NCI-H1930 (cell line): ENCODE results near the gene GPR68.
"Not testable (repeated sequence)": the region's sequence is repeated elsewhere in the genome, so short reads cannot be mapped to it uniquely, and the experiment has no call there.

Experiments
- DNase-seq, 2 experiments: peaks; one replicate each; lab custom pipeline; 2025; lab: John Stamatoyannopoulos, UW

Gene GPR68

DNA sequence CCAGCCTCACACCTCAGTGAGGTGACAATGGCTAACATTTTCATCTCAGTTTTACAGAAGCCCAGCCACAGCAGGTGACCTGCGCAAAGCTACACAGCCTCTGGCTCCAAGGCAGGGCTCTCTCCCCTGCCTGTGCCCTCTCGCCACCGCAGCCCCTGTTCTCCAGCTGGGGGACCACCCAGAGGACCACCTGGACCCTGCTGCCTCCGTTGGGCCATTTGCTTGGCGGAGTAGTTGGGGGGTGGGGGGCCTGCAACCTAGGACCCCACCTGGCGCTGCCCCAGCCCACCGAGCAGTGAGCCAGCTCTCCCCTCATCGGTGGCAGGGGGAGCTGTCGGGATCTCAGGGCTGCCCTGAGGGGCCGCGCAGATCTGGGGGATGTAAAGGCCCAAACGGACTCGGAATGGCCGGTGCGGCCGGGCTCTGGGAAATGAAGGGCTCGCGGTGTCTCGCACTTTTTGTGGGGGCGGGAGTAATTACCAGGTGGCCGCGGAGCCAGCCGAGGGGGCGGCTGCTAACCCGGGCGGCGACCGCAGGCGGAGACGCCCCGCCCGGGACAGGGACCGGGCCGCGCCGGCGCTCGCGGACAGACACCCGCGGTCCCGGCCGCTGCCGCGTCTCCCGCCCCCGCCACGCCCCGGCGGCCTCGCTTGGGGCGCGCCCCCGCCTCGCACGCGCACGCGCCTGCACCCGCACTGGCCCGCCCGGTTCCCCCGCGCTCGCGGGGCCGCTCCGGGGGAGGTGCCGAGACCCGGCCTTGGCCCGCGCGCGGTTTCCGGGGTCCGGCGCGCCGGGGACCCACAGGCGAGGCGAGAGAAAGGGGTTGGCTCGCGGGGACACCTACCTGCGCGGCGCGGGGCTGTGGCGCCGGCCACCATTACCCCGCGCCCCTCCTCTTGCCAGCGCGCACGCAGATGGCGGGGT lies 8.6 kb upstream of the GPR68 start:
- peak in 1 of 2 experiments; percentile 24 for DNase-seq

DNA sequence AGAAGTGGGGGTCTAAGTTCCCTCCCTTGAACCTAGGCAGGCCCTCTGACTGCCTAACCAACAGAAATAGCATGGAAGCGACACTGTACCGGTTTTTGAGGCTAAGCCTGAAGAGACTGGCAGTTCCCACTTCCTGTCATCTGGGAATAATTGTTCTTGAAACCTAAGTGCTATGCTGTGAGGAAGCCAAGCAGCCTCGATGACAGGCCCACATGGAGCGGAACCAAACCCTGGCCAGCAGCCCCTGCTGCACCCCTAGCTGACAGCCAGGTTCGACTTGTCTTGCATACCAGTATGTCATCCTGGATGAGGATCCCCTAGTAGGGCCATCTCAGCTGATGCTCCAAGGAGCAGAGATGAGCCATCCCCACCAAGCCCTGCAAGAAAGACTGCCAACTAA lies 6.4 kb upstream of the GPR68 start:
- DNase-seq, result no peak

DNA sequence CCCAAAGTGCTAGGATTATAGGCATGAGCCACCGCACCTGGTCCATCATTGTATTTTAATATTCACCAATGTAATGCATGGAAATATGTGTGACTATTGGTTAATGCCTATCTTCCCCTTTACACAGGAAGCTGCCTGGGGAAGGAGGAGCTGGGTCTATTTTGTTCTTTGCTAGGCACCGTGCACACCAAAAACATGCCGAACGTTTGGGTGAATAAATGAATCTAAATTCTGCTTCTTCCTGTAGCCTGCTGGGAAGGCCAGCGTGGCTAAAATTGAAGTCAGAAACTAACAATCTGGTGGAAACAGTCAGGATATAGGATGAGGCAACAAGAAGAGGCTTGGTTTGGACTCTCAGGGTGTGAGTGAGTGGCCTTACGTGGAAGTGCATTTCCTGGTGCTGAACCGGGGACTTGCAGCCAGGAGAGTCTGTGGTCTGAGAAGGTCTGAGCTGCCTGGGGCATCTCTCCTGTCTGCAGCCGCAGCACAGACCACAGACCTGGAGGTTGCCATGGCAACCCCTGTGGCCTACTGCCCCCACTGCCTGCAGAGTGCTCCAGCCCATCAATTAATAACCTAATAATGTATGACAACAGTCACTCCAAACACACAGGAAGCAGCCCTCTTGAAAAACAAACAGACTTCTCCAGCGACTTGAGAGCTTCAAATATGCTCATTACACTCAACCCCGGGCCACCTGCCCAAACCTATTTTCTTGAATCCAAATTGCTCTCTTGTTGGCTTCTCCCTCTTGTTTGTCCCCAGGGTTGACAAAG lies 5.5 kb upstream of the GPR68 start:
- DNase-seq, result peak; percentile 61 to 71

DNA sequence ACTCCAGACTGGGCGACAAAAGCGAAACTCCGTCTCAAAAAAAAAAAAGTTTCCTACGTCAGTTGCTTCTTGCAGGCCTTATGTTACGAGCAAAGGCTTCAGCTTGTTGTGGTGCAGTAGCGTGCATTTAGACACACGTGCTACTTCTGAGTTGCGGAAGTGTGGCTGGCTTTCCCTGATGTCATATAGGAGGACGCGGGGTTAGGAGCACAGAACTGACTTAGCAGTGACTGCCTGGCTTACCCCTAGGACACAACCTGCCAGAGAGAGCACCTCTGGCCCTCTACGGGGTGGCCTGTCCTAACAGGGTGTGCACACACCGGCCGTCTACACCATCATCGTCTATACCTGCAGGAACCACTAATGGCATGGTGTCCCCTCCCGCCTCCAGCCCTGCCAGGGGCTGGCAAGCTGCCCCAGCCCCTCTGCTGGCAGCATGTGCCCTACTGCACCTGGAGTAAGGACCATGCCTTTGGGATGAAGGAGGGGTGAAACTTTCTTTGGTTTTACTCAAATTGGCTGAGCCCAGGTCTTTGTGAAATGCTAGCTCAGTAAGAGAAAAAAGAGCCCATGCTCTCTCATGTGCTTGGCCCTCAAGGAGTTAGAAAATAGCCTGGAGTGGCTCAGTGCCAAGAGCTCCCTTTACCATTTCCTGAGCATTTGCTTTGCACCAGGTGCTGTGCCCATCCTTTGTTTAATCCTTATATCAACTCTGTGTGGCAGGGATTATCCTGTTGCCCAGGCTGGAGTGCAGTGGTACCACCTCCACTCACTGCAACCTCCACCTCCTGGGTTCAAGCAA lies 1.7 kb upstream of the GPR68 start:
- DNase-seq, result no peak

DNA sequence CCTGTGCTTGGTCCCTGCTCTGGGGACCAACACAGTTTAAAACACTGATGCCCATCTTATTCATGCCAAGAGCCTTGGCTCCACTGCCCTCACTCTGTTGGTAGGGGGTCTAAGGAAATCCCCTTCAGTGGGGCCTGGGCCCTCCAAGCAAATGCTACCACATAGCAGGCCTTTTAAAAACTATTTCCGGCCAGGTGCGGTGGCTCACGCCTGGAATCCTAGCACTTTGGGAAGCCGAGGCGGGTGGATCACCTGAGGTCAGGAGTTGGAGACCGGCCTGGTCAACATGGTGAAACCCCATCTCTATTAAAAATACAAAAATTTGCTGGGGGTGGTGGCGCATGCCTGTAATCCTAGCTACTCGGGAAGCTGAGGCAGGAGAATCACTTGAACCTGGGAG lies 1.1 kb upstream of the GPR68 start:
- DNase-seq, result not testable (repeated sequence)

DNA sequence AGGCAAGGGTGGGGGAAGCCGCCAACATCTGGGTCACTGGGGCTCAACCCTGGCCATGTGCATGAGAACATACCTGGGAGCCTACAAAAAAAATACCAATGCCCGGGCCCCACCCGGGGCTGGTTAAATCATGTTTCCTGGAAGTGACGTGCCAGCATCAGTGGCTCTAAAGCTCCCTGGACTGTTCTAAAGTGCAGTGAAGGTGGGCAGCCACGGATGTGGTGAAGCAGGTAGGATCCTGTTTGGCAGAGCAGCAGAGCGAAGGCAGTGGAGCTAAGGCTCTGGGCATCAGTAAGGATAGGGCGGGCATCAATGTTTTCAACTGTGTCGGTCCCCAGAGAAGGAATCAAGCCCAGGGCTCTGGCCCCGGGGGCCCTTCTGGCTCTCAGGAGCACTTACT lies 525 bp upstream of the GPR68 start:
- DNase-seq, result no peak

DNA sequence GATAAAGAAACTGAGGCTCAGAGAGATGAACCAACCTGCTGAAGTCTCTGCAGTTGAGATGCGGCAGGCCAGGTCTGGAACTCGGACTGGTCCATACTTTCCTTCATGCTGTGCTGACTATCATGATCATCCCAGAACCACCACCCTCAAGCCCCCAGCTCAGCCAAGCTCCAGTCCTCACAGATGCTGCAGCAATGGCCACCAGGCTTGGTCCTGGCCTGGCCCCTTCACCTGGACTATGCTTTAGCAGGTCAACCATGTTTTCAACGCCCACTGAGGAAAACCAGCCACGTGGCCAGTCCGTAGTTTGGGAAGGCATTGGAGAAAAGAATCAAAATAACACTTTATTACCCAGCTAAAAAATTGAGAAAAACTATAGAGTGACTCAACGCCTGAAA lies 1.4 kb downstream of the GPR68 start:
- DNase-seq, result no peak

DNA sequence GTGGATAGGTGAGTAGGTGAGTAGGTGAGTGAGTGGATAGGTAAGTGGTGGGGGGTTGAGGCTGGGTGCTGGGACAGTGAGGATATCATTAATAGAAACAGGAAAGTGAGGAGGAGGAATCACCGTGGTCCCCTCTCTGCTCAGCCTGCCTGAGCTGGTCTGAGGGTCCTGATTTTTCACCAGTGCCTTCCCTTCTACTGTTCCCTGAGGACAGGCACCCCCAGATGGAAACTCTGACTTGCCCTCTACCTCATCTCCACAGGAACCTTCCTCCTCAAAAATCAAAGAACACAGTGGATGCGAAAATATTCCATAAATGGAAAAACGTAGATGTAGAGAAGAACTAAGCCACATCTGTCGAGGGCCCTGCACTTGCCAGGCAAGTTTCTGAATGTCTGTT lies 1.9 kb downstream of the GPR68 start:
- DNase-seq, result no peak

DNA sequence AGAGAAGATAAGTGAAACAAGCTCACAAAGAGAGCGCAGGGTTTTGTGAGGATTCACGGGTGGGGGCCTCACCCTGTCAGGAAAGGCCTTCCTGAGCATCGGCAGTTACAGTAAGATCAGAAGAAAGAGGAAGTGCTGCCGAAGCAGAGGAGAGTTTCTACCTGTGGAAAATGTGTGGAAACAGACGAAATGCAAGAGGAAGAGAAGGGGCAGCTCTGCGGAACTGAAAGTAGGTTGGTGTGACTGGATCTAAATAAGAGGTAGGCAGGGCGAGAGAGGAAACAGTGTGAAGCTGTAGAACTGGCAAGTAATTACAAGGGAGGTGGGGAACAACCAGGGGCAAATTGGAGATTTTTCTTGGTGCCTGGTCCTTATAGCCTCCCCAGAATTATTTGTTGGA lies 2.6 kb downstream of the GPR68 start:
- no peak for DNase-seq

DNA sequence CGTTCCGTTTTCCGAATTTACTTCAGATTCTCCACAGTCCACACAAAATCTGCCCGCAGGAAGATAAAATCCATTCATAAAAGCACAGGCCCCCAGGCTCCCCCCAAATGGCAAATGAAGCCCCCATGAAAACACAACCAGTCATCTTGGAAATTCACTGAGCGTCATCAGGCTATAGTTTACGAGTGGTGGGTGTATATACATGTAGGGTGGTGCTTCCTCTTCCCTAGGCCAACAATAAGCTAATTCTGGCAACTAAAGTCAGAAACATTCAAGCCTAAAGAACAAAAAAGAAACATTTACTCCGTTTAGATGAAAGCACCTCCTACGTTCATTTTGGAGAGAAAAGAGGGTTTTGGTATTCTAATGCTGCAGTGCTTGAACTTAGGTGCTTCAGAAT lies 5.8 kb downstream of the GPR68 start:
- DNase-seq, result no peak

DNA sequence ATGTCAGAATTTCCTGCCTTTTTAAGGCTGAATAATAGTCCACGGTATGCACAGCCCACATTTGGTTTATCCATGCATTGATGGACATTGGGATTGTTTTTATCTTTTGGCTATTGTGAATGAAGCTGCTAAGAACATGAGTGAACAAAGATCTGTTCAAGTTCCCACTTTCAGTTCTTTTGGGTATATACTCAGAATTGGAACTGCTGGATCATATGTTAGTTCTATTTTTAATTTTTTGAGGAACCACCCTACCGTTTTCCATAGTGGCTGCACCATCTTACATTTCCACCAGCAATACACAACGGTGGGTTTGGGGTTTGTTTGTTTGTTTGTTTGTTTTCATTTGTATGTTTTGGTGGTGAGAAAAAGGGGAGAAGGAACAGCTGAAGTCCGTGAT lies 6.4 kb downstream of the GPR68 start:
- no peak for DNase-seq

DNA sequence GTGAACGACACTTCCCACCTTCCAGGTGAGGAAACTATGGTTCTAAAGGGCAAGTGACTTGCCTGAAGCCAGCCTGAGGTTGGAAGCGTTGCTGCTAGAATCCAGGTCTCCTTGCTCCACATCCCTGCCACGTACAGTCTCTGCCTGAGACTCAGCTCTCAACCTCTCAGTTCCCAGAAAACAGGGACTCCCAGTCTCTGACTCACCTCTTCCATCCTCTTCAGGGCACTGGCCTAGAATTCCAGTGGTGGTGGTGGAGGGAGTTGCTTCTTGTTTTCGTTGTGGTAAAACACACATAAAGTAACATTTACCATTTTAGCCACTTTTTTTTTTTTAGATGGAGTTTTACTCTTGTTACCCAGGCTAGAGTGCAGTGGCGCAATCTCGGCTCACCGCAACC lies 7.3 kb downstream of the GPR68 start:
- no peak for DNase-seq

DNA sequence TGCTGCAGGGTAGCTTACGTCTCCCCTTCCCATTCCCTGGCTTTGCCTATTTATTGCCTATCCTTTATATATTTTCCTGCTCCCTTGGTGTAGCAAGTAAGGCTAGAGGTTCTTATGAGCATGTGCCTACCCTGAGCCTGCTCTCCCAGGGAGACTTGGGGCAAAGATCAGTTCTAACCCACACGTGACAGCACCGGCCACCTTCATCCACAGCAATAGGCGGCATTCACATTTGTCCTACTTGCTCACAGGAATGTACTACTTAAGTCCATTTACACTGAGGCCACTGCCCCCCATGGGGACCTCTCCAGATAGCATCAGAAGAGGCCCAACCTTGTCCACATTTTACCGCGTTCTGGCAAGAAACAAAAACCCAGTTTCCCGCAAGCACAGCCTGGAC lies 8.7 kb downstream of the GPR68 start:
- no peak for DNase-seq

DNA sequence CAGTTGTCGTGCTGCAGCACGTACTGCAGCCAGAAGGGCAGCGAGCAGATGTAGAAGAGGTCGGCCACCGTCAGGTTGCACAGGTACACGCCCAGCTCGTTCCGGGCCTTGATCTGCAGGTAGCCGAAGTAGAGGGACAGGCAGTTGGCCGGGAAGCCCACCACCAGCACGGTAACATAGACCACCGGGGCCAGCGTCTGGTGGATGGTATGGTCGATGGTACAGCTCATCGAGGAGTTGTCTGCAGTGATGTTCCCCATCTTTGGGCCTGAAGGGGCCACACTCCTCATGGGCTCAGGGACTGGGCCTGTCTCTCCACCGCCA lies 9.8 kb downstream of the GPR68 start:
- no peak for DNase-seq

DNA sequence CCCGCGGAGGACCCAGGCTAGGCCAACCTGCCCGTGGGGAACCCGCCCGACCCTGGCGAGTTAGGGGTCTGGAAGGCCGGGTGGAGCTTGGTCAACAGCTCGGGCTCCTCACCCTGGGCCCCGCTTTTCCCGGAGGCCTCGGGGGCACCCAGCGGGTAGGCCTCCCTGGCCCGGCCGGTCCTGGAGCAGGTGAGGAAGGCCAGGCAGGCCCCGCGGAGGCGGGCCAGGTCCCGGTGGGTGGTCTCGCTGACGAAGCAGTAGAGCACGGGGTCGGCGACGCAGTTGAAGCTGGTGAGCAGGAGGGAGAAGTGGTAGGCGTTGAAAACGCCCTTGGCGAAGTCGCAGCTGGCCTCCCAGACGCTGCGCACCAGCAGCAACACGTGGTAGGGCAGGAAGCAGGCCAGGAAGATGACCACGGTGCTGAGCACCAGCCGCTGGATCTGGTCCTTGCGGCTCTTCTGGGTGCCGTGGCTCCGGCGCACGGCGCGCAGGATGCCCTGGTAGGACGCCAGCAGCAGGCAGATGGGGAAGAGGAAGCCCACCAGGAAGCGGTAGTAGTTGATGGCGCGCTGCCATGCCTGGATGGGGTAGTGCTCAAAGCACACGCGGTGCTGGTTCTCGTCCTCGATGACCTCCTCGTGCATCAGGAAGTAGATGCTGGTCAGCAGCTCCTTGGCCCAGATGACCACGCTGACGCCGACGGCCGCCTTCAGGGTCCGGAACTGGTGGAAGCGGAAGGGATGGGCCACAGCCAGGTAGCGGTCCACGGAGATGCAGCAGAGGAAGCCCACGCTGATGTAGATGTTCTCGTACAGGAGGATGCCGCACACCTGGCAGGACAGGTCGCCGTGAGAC lies 10.3 kb downstream of the GPR68 start:
- DNase-seq, result no peak

DNA sequence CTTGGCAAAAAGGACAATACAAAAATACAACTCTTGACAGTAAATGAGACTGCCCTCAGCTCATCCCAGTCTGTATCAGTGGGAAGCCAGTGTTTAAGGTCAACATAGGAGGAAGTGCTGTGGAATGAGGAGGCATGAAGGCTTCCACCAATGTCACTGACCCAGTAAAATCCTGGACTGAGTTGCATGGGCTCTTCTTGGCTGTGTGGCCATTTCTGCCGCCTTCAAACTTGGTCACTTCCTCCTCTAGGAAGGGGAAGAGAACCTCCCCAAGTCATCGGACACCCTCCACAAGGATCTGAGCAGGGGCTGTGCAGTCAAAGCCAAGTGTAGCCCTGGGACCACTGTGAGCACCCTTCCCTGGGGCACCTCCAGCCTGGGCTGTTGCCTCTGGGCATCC lies 11.9 kb downstream of the GPR68 start:
- DNase-seq, result no peak

DNA sequence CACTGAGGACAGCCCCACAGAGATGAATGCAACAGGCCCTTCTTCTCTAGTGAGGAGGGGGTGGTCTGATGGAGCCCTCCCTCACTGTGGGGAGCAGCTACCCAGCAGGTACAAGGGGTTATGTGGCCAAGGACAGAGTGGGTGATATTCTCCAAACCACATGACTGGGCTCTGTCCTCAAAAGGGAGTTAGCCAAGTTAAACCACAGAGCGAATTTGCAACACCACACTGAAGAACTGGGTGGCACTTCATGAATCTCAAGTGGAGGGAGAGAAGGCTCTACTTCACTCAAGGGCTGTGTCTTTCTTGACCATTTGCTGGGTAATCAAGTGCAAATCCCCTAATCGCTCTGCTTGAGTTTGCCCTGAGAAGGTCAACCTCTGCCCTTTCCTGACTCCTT lies 12.5 kb downstream of the GPR68 start:
- DNase-seq, result no peak

DNA sequence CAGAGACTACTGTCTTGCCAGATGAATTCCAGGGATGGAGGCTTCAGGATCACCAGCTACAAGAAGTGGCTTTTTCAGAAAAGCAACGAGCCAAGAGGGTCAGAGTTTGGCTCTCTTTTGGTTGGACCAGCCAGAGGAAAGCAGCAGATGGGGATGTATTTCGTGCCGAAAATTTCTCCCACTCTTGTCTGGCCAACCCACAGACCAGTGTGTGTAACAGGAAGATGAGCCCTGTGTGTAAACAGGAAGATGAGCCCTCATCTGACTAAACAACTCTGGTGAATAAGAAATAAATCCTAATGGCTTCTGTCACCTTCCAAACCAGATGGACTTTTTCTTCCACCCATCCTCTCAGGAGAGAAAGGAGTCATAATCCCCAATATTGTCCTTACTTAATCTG lies 13.1 kb downstream of the GPR68 start:
- DNase-seq, result no peak

DNA sequence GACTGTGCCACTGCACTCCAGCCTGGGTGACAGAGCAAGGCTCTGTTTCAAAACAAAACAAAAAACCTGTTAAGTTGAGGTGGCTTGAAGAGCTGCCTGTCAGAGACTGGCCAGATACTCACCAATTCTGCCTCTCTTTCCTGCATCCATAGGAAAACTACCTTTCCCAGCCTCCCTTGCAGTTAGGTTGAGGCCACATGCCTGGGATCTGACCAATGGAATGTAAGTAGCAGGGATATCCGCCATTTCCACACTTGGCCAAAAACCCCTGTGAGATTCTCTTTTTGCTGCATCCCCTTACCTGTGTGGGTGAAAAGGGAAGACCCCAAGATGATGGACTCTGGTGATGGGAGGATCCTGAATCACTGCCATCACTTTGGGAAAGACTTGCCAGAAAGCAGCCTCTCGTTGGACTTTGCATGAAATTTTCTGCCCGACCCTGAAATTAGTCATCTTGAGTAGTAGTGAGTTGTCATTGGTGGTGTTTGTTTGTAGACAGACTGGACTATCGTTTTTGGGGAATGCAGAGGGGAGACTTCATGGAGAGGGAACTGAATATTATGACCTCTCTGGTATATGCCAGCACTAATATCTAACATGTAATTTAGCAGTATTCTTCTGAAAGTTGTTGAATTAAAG lies 14.0 kb downstream of the GPR68 start:
- no peak for DNase-seq

DNA sequence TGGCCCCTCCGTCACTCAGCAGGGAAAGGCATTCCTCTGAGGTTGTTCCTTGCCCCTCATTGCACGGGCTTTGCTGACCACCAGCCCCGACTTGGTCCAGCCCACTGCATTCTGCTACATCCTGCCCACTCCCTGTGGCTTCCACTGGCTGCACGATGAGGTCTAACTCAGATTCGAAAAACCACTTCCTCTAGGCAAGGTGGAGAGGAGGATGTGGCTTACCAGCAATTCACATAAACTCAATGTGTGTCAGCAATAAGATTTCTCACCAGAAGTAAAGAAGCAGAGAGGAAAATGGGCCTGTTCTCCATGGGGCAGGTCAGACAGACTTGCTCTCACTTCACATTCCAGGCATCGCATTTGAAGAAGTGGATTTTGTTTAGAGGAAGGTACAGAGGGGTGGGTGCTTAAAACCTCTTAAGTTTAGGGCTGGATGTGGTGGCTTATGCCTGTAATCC lies 14.7 kb downstream of the GPR68 start:
- no peak for DNase-seq

DNA sequence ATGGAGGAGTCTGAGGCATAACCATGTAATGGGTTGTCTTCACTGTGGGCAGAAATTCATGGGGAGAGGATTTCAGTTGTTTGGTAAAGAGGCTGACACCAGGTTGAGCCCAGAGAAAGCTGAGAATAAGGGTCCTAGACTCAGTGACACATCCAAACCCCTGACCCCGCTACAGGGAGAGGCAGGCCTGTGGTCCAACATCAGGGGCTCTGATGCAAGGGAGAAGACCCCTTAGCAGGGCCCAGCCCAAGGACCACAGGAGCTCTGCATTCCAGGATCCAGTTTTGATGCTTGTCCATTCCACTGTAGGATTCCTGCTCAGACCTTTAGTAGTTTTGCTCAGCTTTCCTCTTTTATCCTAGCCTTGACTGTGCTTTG lies 15.5 kb downstream of the GPR68 start:
- DNase-seq, result no peak
